Ectodermal cell (in vitro differentiated cells): ENCODE data around the gene SLC9A3.
"Not testable (repeated sequence)": the region's sequence is repeated elsewhere in the genome, so short reads cannot be mapped to it uniquely, and the experiment has no call there.

ENCODE experiments used
- H3K27ac ChIP-seq: 2 replicates; pipeline ENCODE4 v1.7.0; 2013; ENCODE audit warnings: mild to moderate bottlenecking, low read depth, low read length; ENCODE audit not compliant: insufficient read depth, poor library complexity, severe bottlenecking
- H3K27me3 ChIP-seq: 2 replicates; pipeline ENCODE4 v1.7.0; 2013; ENCODE audit warnings: mild to moderate bottlenecking, low read length; ENCODE audit not compliant: insufficient read depth, control insufficient read depth, poor library complexity, severe bottlenecking
- H3K36me3 ChIP-seq: one replicate; pipeline ENCODE4 v1.7.0; 2013; ENCODE audit warnings: low read length; ENCODE audit not compliant: control insufficient read depth, insufficient read depth
- H3K4me1 ChIP-seq: one replicate; pipeline ENCODE4 v1.7.0; 2013; ENCODE audit warnings: low read length; ENCODE audit not compliant: control insufficient read depth, insufficient read depth
- H3K4me3 ChIP-seq: 2 replicates; pipeline ENCODE4 v1.7.0; 2013; ENCODE audit warnings: low read depth, low read length, control low read depth; ENCODE audit not compliant: insufficient read depth
- H3K9me3 ChIP-seq: 2 replicates; pipeline ENCODE4 v1.7.0; 2013; ENCODE audit warnings: mild to moderate bottlenecking, low read length, moderate library complexity; ENCODE audit not compliant: control insufficient read depth
- WGBS, 2 experiments: methylation state at CpG; one replicate each; pipeline ENCODE4 v1.1.7; 2013; ENCODE audit warnings: missing lambda C conversion rate in 2 of 2; 5-methylcytosine and 5-hydroxymethylcytosine counted together

SLC9A3 gene

GRCh38 chr5:488744-489688, 35.2 kb downstream of the SLC9A3 start:
- Histone ChIP-seq H3K36me3 (no peaks in the 10 kb centered on the region), H3K4me1 (peaks cover 7% of the 10 kb centered on the region), H3K9me3 (no peaks in the 10 kb centered on the region), H3K27ac (no peak overlapping the region), H3K4me3 (no peak overlapping the region), H3K27me3 (peaks cover 22% of the 10 kb centered on the region)
- WGBS, 2 experiments, result 86 to 87% methylated on average over 40 of the region's 40 CpGs

GRCh38 chr5:488241-488640, 36.0 kb downstream of the SLC9A3 start:
- WGBS, 2 experiments, result 92% methylated on average over 33 of the region's 33 CpGs
- no peak overlapping the region for H3K4me3 ChIP-seq
- H3K27me3 ChIP-seq, result peaks cover 14% of the 10 kb centered on the region
- H3K9me3 ChIP-seq, result no peaks in the 10 kb centered on the region
- H3K36me3 ChIP-seq, result no peaks in the 10 kb centered on the region
- peaks cover 6% of the 10 kb centered on the region for H3K4me1 ChIP-seq
- no peak overlapping the region for H3K27ac ChIP-seq

GRCh38 chr5:486597-486996, 37.7 kb downstream of the SLC9A3 start:
- not testable (repeated sequence) for H3K4me3 ChIP-seq, H3K36me3 ChIP-seq, H3K9me3 ChIP-seq, H3K27me3 ChIP-seq, H3K27ac ChIP-seq, H3K4me1 ChIP-seq
- WGBS, 2 experiments, result 88 to 94% methylated on average over 16 to 17 of the region's 22 CpGs

- no peaks in the 10 kb centered on the region for H3K4me1 ChIP-seq
- no peak overlapping the region for H3K4me3 ChIP-seq
- H3K27me3 ChIP-seq, result no peaks in the 10 kb centered on the region
- no peaks in the 10 kb centered on the region for H3K9me3 ChIP-seq
- WGBS, 2 experiments, result 77 to 83% methylated on average over 23 of the region's 23 CpGs
- H3K27ac ChIP-seq, result no peak overlapping the region
- H3K36me3 ChIP-seq, result no peaks in the 10 kb centered on the region
Measured at GRCh38 chr5:485946-486491, 38.2 kb downstream of the SLC9A3 start.

DNA sequence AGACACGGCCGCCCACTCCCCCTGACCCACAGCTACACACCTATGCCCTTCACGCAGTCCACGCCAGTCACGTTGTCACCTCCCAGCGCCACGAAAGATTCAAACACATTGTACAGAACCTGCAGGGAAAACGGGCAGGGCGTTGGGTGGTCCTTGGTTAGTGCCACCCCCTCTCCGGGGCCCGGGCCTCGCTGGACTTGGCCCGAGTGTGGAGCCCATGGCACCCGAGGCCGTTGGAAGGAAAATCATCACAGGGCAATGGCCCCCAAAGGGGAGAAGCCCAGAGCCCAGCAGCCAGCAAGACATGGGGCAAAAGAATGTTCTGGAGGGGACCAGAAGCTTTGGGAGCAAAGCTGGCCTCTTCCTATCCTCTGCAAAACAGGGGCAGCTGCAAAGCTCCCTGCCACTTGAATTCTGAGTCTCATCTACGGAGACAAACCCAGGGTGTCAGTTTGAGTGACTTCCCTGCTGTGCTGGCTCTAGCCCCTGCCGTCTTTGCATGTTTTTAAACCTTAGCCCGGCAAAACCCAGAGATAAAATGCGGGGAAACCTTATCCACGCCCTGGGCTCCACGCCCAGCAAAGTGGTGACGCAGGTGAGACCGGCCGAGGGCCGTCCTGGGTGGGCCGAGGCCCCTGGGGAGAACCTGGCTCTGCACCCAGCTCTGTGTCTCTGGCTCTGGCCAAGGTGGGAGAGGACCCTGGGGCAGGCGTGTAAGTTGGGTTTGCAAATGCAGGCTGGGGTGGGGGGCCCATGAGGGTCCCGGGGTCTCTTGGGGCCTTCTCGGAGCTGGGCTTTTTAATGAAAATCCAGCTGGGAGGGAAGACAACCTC, 38.9 kb downstream of the SLC9A3 start:
- Histone ChIP-seq H3K4me1 (no peaks in the 10 kb centered on the region), H3K9me3 (no peaks in the 10 kb centered on the region), H3K27me3 (no peaks in the 10 kb centered on the region), H3K4me3 (no peak overlapping the region), H3K27ac (no peak overlapping the region), H3K36me3 (no peaks in the 10 kb centered on the region)
- WGBS, 2 experiments, result 80% methylated on average over 29 of the region's 29 CpGs

GRCh38 chr5:484556-484955, 39.7 kb downstream of the SLC9A3 start:
- no peak overlapping the region for H3K27ac ChIP-seq
- 94 to 95% methylated on average over 24 of the region's 24 CpGs for WGBS, 2 experiments
- H3K27me3 ChIP-seq, result no peaks in the 10 kb centered on the region
- H3K4me1 ChIP-seq, result no peaks in the 10 kb centered on the region
- H3K36me3 ChIP-seq, result no peaks in the 10 kb centered on the region
- no peaks in the 10 kb centered on the region for H3K9me3 ChIP-seq
- H3K4me3 ChIP-seq, result no peak overlapping the region

- no peaks in the 10 kb centered on the region for H3K27me3 ChIP-seq
- H3K9me3 ChIP-seq, result no peaks in the 10 kb centered on the region
- no peak overlapping the region for H3K4me3 ChIP-seq
- H3K36me3 ChIP-seq, result no peaks in the 10 kb centered on the region
- H3K27ac ChIP-seq, result no peak overlapping the region
- 96% methylated on average over 34 of the region's 34 CpGs for WGBS, 2 experiments
- H3K4me1 ChIP-seq, result no peaks in the 10 kb centered on the region
Measured at GRCh38 chr5:483434-484140, 40.7 kb downstream of the SLC9A3 start.

- Histone ChIP-seq H3K27ac (no peak overlapping the region), H3K27me3 (no peaks in the 10 kb centered on the region), H3K9me3 (no peaks in the 10 kb centered on the region), H3K4me1 (no peaks in the 10 kb centered on the region), H3K4me3 (no peak overlapping the region), H3K36me3 (no peaks in the 10 kb centered on the region)
- WGBS, 2 experiments, result 95 to 96% methylated on average over 26 of the region's 26 CpGs
Measured at GRCh38 chr5:483011-483410, 41.2 kb downstream of the SLC9A3 start.

DNA sequence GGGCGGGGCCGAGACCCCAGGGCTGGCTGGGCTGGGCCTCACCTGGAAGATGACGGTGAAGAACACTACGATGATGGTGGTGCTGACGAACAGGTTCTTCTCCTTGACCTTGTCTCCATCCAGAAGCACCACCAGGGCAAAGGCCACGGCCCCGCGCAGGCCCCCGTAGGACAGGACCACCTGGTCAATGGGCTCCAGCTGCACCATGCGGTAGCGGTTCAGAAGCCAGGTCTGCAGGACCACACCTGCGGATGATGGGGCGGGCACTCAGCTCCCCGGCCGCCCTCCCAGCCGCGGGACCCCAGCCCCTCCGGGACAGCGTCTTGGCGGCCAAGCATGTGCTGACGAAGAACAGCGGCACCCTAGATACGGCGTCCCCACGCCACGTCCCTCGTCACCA, 41.7 kb downstream of the SLC9A3 start:
- H3K27me3 ChIP-seq, result peaks cover under 1% of the 10 kb centered on the region
- H3K4me3 ChIP-seq, result no peak overlapping the region
- H3K9me3 ChIP-seq, result no peaks in the 10 kb centered on the region
- H3K4me1 ChIP-seq, result no peaks in the 10 kb centered on the region
- 95 to 96% methylated on average over 27 of the region's 27 CpGs for WGBS, 2 experiments
- H3K36me3 ChIP-seq, result no peaks in the 10 kb centered on the region
- H3K27ac ChIP-seq, result no peak overlapping the region
